HG02642 (cell line): Measurements from ENCODE around the gene NCR2.

Experiments used
- ATAC-seq: cut with Tn5 transposase; IDR thresholded peaks from one replicate; pipeline ENCODE4 v1.9.1; 2021; ENCODE audit warnings: mild to moderate bottlenecking; ENCODE audit not compliant: unreplicated experiment, poor library complexity

NCR2 gene

GRCh38 chr6:41327177-41327576 lies 8.2 kb upstream of the NCR2 start:
- ATAC-seq = no peak

DNA sequence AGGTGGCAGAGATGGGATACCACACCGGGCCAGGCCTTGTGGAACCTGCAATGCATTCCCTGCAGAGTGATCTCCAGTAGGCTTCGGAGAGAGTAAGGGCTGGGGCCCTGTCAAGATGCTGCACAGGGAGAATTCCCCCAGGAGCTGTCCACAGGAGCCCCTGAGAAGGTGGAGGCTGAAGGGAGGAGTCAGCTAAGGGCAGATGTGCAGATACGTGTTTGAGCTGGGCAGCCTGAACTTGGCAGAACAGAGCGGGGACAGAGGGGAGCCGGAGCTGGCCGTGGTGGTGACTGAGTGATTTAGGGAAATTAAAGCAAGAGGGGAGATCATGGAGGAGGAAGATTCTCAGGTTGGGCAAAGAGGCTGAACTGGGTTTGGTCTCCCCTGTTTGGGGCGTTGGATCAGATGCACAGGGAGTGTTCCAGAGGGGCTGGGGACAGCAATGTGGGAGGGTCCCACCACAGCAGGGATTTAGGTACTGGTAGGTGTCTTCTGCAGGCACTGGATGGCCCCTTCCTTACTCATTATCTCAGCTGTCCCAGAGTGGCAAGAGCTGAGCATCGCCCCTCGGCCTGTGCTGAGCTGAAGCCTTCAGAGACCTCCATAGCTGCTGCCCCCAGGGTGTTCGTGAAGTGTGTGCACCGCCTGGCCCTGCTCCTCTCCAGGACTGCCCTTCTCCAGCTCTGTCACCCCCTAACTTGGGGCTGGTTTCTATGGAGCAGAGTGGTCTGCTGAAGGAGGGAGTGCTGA lies 3.8 kb upstream of the NCR2 start:
- ATAC-seq = no peak

DNA sequence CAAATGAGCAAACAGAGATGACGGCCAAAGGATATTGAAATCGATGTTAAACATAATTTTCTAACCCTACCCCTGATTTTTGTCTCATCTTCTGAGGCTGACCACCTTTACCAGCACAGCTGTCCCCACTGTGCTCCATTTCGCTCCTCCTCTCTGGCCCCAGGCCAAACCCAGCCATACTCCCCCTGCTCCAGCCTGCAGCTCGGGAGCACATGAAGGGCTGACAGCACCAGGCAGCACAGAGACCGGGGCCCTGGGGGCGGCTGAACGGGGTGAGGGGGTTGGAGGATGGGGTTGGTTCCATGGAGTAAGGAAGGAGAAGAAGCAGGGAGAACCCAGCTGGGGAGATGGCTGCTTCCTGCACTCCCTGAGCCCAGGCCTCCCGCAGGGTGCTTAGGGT lies 3.2 kb upstream of the NCR2 start:
- ATAC-seq = no peak

GRCh38 chr6:41332842-41333736 lies 2.3 kb upstream of the NCR2 start:
- no peak for ATAC-seq

- ATAC-seq = no peak
Measured at GRCh38 chr6:41334482-41335040, 847 bp upstream of the NCR2 start.

- no peak for ATAC-seq
Measured at GRCh38 chr6:41335943-41336342, 535 bp downstream of the NCR2 start.

DNA sequence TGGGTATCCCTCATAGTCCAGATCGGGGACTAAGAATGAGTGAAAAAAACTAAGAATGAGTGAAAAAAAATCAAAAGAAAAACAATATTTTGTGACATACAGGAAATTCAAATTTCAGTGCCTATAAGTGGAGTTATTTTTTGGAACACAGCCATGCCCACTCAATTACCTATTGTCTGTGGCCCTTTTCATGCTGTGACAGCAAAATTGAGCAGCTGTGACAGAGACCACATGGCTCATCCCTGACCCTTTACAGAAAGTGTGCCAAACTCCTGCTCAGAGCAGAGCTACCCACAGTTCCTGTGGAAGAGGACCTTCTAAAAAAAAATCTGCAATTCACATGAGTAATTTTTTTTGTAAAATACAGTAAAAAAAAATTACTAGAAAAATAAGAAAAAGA lies 1.4 kb downstream of the NCR2 start:
- ATAC-seq = no peak

GRCh38 chr6:41337709-41338108 lies 2.3 kb downstream of the NCR2 start:
- no peak for ATAC-seq

DNA sequence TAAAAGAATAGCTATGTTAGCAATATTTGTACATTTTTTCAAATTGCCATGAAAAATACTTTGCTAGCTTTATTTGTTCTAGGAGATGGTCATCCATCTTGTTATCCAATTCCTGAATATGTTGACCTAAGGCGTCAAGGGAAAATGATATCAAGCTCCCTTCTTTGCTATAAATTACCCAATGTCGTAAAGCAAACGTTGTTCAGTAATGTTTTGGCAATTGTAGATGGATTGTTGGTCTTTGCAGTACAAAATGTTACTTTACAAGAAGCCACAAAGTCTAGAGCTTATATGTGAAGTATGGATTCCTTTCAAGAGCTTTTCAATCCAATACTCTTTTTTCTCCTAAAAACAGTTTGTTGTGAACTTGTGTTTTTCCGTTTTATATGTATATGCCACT lies 3.3 kb downstream of the NCR2 start:
- no peak for ATAC-seq

GRCh38 chr6:41341580-41341979 lies 6.2 kb downstream of the NCR2 start:
- no peak for ATAC-seq

- no peak for ATAC-seq
Measured at GRCh38 chr6:41342241-41342640, 6.8 kb downstream of the NCR2 start.

- no peak for ATAC-seq
Measured at GRCh38 chr6:41343641-41344187, 8.3 kb downstream of the NCR2 start.

GRCh38 chr6:41344876-41345275 lies 9.5 kb downstream of the NCR2 start:
- no peak for ATAC-seq

- ATAC-seq = no peak
Measured at GRCh38 chr6:41345901-41346300, 10.5 kb downstream of the NCR2 start.

DNA sequence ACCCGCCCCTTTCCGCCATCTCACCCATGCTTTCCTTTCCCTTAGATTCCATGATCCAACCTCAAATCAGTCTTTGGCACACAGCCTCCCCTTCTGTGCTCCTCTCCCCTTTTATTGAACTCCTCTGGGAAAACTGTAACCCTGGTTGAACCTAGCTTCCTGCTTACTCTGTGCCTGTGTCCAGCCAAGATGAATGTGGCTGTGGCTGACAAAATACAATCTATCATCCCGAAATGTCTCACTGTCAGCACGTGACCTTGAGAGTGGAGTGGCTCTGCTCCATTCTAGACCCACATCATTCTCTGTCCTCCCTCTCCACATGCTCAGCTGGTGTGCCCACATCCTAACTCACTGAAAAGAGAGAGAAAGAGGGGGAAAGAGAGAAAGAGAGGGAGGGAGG lies 11.0 kb downstream of the NCR2 start:
- no peak for ATAC-seq

- ATAC-seq = no peak
Measured at GRCh38 chr6:41347378-41348050, 12.1 kb downstream of the NCR2 start.

DNA sequence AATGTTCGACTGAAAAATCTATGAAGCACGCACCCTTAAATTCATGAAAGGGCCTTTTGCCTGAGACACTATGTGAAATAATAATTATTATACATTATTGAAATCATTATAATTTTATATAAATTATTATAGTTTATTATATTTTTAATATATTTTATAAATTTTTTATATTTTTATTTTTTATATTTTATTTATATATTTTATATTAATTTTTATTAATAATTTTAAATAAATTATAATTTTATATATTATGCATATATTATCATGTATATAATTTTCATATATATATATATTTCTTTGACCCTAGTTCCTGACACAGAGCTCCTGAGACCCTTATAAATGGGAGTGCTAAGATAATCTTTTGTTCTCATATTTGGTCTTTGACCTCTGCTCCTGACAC lies 13.5 kb downstream of the NCR2 start:
- no peak for ATAC-seq

- ATAC-seq = no peak
Measured at GRCh38 chr6:41352396-41352795, 17.0 kb downstream of the NCR2 start.

DNA sequence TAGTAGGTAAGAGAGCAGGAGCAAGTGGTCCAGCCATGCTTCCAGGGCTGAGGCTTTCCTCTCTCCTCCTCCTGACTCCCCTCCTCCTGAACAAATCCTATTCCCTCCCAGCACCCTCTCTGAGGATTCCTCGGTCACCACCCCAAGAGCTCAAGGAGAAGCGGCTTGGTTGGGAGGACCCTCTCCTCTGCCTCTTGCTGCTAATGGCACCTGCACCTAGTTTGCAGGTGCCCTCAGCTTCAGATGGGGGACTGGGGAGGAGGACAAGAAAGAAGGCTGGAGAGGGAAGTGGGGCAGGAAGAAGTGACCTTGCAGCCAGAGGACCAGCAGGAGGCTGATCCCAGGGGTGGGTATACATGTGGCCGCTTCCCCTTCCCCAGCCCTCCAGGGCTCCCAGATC lies 17.5 kb downstream of the NCR2 start:
- ATAC-seq = no peak

DNA sequence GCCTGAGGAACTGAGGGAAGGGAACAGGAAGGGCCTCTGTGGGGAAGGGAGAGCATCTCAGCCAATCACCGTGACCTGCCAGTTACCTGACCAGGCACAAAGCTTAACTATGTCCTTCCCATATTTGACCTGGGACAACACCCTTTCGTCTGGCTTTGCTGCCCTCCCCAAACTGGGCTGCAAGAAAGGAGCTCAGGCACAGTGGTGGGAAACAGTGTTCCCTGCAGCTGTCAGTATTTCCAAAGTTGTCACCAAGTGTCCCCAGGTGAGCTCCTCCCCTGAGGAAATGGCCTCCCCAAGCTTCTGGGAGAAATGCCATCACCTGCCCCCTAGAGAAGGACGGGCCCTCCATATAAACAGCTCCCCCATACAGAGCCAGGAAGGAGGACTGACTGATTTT lies 17.9 kb downstream of the NCR2 start:
- no peak for ATAC-seq

DNA sequence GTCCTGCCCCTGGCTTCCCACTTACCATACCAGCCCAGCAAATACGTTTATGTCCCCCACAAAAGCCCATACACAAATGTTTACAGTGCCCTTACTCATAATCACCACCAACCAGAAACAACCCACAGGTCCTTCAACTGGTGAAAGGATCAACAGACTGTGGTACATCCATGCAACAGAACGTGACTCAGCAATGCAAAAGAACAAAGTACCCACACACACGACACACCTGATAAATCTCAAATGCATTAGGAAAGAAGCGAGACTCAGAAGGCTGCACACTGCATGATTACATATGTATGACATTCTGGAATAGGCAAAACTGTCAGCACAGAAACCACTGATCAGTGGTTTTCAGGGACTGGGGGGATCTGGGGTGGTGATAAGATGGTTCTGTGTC lies 20.5 kb downstream of the NCR2 start:
- ATAC-seq = no peak
